IMR-90 (cell line): ENCODE measurements around the gene PIGC.

Experiments
- CEBPB ChIP-seq: IDR thresholded peaks from 2 replicates; pipeline ENCODE4 v1.6.1; 2012; ENCODE audit warnings: low read depth, low read length, improper control_type of control experiment
- CTCF ChIP-seq: conservative IDR thresholded peaks from 2 replicates; pipeline ENCODE4 v1.5.1; 2012; ENCODE audit warnings: mild to moderate bottlenecking, low read depth, low read length, improper control_type of control experiment
- ELK1 ChIP-seq: fragments of 150-350 bp; IDR thresholded peaks from 2 replicates; pipeline ENCODE4 v1.6.1; 2016; ENCODE audit warnings: low read depth, mild to moderate bottlenecking, low read length, moderate library complexity, borderline replicate concordance
- NFE2L2 ChIP-seq: fragments of 150-350 bp; IDR thresholded peaks from 2 replicates; pipeline ENCODE4 v1.6.1; 2016; ENCODE audit warnings: low read depth, mild to moderate bottlenecking, low read length
- RAD21 ChIP-seq: IDR thresholded peaks from 2 replicates; pipeline ENCODE4 v1.6.1; 2012; ENCODE audit warnings: low read length, improper control_type of control experiment

GRCh38 chr1:172489847-172490246, 46.0 kb upstream of the PIGC start:
- no peak for TF ChIP-seq CTCF
- no peak for TF ChIP-seq RAD21
- no peak for TF ChIP-seq ELK1
- no peak for TF ChIP-seq CEBPB
- TF ChIP-seq NFE2L2: no peak
